Neural cell (in vitro differentiated cells): ENCODE measurements around the gene RGS6.

Experiments used
- CTCF ChIP-seq: fragments of 450-650 bp; IDR thresholded peaks from 2 replicates; pipeline ENCODE4 v1.5.1; 2014; ENCODE audit warnings: antibody characterized with exemption, mild to moderate bottlenecking, moderate library complexity; ENCODE audit not compliant: poor library complexity, severe bottlenecking
- EP300 ChIP-seq: fragments of 450-650 bp; conservative IDR thresholded peaks from 2 replicates; pipeline ENCODE4 v1.6.1; 2014; ENCODE audit warnings: antibody characterized with exemption, mild to moderate bottlenecking, moderate library complexity; ENCODE audit not compliant: poor library complexity, severe bottlenecking
- EZH2 ChIP-seq: fragments of 200-600, 300-800 bp; shearing (Covaris generic), sonication (generic); IDR thresholded peaks from 2 replicates; pipeline ENCODE4 v1.6.1; 2014; ENCODE audit warnings: antibody characterized with exemption, low read length, borderline replicate concordance, mild to moderate bottlenecking; ENCODE audit not compliant: insufficient read depth, poor library complexity, severe bottlenecking
- MXI1 ChIP-seq: fragments of 450-650 bp; conservative IDR thresholded peaks from 2 replicates; pipeline ENCODE4 v1.6.1; 2014; ENCODE audit warnings: antibody characterized with exemption, mild to moderate bottlenecking; ENCODE audit not compliant: poor library complexity, severe bottlenecking
- POLR2AphosphoS5 ChIP-seq: IDR thresholded peaks from 2 replicates; pipeline ENCODE4 v1.6.1; 2012
- RAD21 ChIP-seq: fragments of 450-650 bp; conservative IDR thresholded peaks from 2 replicates; pipeline ENCODE4 v1.6.1; 2014; ENCODE audit warnings: antibody characterized with exemption, mild to moderate bottlenecking, moderate library complexity
- REST ChIP-seq: IDR thresholded peaks from 2 replicates; pipeline ENCODE4 v1.6.1; 2012; ENCODE audit warnings: borderline replicate concordance

- TF ChIP-seq CTCF (no peak), REST (no peak), EZH2 (no peak), MXI1 (no peak), EP300 (no peak), POLR2AphosphoS5 (no peak), RAD21 (no peak)
These were observed 444.8 kb downstream of the RGS6 start for GRCh38 chr14:72377016-72377415.
